ENCODE measurements around the gene RAD9A.
"Not testable (repeated sequence)": the region's sequence is repeated elsewhere in the genome, so short reads cannot be mapped to it uniquely, and the experiment has no call there.

- TF ChIP-seq EZH2 (IDR thresholded peaks at IDR 0.05); POLR2AphosphoS5 (IDR thresholded peaks at IDR 0.05; ENCODE audit: borderline replicate concordance, low read depth, low read length); FOXP2 (optimal IDR thresholded peaks at IDR 0.05; ENCODE audit: control extremely low read depth, extremely low read length, insufficient read depth): not testable (repeated sequence)
Observed at GRCh38 chr11:67403085-67403484, 11.3 kb downstream of the RAD9A start.
